C4-2B (cell line): ENCODE measurements around the gene CCT5.

ENCODE experiments used
- ZFX ChIP-seq: fragments of 450-650 bp; IDR thresholded peaks from 2 replicates; pipeline ENCODE4 v1.6.1; 2017
- TF ChIP-seq, protein P1 (sequence below): fragments of 450-650 bp; conservative IDR thresholded peaks from 2 replicates; pipeline ENCODE4 v1.5.1; 2017; ENCODE audit warnings: mild to moderate bottlenecking

DNA sequence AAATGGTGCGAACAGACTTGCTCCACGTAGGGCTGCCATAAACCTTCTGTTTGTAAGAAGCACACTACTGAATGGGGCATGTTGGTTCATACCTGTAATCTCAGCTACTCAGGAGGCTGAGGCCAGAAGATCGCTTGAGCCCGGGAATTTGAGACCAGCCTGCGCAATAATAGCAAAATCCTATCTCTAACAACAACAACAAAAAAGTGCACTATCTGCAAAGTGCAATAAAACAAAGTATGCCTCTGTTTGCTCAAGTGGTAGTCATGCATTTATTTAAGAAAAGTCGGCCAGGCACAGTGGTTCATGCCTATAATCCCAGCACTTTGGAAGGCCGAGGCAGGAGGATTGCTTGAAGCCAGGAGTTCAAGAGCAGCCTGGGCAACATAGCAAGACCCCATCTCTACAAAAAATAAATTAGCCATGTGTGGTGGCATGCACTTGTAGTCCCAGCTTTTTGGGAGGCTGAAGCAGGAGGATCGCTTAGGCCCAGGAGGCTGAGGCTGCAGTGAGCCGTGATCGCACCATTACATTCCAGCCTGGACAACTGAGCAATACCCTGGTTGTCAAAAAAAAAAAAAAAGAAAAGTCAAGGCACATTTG, 5.6 kb upstream of the CCT5 start:
- TF ChIP-seq, protein P1, sequence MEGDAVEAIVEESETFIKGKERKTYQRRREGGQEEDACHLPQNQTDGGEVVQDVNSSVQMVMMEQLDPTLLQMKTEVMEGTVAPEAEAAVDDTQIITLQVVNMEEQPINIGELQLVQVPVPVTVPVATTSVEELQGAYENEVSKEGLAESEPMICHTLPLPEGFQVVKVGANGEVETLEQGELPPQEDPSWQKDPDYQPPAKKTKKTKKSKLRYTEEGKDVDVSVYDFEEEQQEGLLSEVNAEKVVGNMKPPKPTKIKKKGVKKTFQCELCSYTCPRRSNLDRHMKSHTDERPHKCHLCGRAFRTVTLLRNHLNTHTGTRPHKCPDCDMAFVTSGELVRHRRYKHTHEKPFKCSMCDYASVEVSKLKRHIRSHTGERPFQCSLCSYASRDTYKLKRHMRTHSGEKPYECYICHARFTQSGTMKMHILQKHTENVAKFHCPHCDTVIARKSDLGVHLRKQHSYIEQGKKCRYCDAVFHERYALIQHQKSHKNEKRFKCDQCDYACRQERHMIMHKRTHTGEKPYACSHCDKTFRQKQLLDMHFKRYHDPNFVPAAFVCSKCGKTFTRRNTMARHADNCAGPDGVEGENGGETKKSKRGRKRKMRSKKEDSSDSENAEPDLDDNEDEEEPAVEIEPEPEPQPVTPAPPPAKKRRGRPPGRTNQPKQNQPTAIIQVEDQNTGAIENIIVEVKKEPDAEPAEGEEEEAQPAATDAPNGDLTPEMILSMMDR = no peak
- TF ChIP-seq ZFX = no peak
